Activated naive CD8-positive, alpha-beta T cell treated with anti-CD3 and anti-CD28 coated beads, Interleukin-2, amount 50 U/mL, for 16 hours (primary cell): ENCODE measurements around the gene INF2.

Experiments
- DNase-seq: peaks from one replicate; pipeline ENCODE4 v3.0.0-alpha.2; 2020; ENCODE audit warnings: low read depth, low spot score

The INF2 gene

DNA sequence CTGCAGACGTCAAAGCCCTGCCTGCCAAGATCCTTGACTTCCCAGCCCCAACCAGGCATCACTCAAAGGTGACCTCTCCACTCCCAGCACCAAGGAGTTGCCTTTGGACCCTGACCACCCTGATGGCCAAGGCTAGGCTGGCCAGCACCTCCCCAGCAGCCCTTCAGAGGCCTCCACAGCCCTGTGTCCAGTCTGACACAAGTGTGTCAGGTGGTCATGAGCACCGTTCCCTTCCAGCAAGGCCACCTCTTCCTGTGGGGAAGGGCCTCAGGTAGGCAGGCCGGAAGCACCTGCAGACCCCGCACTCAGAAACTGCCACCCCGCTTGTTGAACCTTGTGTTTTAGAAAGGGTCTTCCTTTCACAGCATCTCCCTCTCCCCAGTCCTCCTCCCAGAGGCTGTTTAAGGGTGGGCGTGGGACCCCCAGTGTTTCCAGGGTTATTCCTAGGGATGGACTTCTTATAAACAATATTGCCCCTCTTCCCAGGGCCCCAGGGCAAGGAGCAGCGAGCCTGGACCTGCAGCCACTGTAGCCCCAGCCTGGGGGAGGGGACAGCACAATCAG lies 13.2 kb upstream of the INF2 start:
- no peak for DNase-seq

- no peak for DNase-seq
These were observed 12.5 kb upstream of the INF2 start for GRCh38 chr14:104676694-104677511.

GRCh38 chr14:104677512-104678332 lies 11.7 kb upstream of the INF2 start:
- peak; percentile 45 for DNase-seq

DNA sequence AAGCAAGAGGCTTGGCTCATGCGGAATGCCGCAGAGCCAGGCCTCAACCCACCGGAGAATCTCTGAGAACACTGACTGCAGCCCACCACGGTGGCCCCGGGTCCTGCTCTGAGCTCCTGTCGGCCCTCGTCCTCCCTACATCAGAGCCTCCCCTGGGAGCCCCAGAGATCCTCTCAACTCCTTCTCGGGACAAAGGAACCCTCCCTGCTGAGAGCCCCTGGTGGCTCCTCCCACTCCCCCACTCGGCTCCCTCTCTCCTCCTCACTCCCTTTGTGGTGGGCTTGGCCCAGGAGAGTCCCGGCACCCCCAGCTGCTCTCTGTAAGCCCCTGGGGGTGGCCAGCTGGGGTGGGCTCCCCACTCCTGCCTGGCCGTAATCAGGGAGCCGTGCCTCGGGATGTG lies 11.1 kb upstream of the INF2 start:
- no peak for DNase-seq

DNA sequence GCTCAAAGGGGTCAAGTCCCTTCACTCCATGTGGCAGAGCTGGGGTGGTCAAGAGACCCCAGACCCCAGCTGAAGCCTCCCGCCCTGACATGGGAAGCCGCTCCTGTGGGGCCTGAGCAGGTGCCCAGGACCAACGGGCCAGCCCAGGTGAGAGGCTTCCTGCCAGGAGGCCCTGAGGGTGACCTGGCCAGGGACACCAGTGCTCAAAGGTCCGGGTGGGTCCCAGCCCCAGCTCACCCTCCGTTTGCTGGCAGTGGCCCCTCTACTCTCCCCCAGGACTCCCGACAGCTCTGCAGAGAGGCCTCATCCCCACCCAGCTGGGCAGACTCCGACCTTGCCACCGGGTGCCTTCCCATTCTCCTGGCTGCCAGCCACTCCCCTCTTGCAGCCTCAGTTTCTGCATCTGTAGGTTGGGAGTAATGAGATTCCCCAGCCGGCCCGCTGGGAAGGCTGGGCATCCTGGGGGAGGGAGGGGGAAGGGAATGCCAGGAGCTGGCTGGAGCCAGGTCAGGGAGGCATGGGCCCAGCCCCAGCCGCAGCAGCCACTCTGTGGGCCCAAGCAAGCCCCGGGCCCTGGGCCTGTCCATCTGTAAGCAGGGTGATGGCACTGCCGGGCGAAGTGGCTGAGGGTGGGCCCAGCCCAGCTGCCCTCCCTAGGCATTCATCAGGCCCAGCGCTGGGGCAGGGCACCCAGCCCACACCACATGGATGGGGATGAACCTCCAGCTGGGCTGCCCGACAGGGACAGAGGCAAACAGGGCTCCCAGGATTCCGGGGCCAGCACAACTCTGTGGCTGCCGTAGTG lies 10.3 kb upstream of the INF2 start:
- no peak for DNase-seq

DNA sequence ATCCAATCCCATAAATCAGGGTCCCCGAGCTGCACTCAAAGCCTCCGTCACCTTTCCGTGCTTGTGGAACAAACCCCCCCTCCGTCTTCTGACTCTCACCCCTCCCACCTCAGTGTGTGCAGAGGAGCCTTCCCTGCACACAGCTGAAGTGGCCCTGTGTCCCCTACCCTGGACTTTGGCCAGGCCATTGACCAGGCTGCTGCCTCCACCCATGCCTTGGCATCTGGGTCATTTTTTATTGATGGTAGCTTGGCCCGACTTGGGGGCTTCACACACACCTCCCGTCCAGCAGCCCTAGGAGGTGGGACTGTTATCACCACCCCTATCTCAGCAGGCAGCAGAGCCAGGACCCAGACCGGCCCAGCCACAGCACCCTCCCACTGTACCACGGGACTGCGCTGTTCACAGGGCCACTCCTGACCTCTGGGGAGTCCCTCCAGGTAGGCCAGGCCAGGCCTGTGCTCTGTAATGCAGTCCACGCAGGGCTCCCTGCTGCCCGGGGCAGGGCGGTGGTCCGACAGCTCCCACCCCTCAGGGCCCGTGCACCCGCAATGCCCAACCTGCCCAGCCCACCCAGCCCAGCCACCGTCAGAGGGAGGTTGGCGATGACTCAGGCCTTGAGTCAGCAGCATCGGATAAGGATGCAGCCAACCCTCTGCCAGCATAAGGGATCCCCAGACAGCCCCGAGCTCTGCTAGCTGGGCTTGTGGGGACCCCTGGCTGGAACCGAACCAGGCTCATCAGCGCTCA lies 9.2 kb upstream of the INF2 start:
- no peak for DNase-seq

DNA sequence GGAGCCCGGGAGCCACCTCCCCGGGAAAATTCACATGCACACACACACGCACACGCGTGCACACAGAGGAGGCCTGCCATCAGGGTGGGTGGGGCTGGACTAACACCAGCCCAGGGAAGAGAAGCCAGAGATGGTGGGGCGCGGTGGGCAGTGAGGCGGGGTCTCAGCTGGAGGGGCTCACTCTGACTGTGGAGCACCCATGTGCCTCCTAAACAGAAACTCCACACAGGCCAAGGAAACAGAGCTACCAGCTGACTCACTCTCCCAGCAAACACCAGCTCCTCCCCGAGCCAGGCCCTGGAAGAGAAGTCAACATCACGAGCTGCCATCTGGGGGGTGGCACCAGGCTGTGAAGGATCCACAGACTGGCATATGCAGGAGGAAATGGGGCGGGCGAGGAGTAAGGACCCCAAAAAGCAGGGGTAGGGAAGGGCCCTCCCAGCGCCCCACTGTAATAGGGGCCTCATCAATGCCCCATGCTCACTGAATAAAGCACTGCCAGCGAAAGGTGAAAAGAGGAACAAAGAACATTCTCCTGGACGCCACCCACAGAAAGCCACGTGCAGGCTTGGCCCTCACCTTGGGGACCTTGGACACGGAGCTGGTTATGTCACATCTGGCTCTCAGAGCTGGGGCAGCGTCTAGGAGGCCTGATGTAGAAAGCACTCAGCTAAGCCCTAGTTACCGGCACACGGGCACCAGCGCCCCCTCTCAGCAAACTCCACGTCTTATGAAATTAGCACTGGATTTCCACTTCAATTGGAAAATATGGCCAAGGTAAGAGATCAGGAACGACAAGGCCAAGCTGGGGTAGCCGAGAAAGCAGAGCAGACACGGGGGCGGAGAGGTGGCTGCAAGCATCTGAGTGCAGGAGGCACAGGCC lies 8.4 kb upstream of the INF2 start:
- DNase-seq, result no peak

DNA sequence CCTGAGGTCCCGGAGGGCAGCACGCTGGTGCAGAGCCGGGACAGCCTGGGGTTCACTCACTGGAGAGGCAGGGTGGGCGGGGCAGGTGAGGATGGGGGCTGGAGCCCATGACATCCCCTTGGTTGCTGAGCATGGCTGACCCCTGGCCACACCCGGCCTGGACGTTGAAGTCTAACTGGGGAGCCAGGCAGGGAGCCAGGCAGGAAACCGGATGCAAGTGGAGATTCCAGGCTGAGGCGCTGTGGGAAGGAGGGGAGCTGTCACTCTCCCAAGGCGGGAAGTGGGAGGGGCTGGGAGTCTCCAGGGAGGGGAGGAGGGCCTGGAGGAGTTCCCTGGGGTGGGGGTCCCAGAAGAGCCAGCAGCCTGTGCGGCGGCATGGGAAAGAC lies 7.7 kb upstream of the INF2 start:
- no peak for DNase-seq

GRCh38 chr14:104682107-104682593 lies 7.3 kb upstream of the INF2 start:
- no peak for DNase-seq

DNA sequence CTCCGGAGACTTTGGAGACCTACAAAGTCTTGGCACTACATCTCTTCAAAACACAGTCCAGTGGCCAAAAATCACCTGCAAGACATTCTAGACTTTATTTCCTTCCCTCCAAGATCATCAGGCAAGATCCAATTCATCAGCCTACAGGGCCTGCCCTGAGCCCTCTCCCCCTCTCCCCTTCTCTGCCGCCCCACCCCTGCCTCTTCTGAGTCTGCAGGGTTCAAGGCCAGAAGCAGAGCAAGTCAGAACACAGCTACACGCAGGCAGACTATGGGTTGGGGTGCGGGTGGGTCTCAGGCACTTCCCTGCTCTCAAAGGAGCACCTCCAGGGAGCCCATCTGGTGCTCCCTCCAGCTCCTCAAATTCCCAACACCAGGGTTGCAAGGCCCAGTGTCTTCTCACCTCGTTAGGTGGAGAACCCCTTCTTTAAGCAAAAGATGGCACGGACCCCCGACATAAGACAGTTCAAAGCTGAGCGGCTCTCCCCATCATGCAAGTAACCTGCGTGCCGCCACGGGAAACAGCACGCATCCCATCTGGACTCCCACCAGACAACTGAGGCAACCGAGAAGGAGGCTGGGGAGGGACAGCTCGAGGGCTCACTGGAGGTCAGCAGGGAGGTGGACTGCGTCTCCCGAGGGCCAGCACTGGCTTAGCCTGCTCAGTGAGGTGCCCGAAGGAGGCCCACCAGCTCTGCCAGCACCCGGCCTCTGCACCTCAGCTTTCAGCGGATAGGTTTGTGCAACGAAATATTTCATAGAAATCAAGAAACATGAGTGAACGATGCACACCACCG lies 5.6 kb upstream of the INF2 start:
- DNase-seq, result no peak

- no peak for DNase-seq
These were observed 5.0 kb upstream of the INF2 start for GRCh38 chr14:104684449-104684821.

GRCh38 chr14:104685216-104685997 lies 4.0 kb upstream of the INF2 start:
- no peak for DNase-seq

DNA sequence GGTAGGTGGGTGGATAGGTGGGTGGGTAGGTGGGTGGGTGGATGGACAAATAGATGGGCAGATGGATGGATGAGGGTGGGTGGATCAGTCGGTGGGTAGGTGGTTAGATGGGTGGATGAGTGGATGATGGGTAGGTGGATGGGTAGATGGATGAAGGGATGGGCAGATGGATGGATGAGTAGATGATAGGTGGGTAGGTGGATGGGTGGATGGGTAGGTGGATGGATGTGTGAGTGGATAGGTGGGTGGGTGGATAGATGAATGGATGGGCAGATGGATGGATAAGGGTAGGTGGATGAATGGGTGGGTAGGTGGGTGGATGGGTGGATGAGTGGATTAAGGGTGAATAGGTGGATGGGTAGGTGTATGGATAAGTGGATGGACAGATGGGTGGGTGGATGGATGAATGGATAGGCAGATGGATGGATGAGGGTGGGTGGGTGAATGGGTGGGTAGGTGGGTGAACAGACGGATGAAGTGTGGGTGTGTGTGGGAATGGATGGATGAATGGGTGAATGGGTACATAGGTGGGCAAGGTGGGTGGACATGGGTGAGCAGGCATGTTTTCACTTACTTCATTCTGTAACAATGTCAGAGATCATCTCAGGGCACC lies 3.3 kb upstream of the INF2 start:
- DNase-seq, result no peak

GRCh38 chr14:104686624-104687517 lies 2.5 kb upstream of the INF2 start:
- DNase-seq, result no peak

- no peak for DNase-seq
These were observed 1.6 kb upstream of the INF2 start for GRCh38 chr14:104687601-104688504.
